ENCODE measurements around the gene RLIM. TPM values are rescaled to one million over a fixed set of nuclear protein-coding genes. Genes with fewer than 3 reads are reported as not detected.
"Not testable (repeated sequence)": the region's sequence is repeated elsewhere in the genome, so short reads cannot be mapped to it uniquely, and the experiment has no call there.

The RLIM gene
- total RNA-seq (2014; rRNA removed; shearing (Covaris generic)), result 88.7 and 95.4 TPM in 2 replicates

GRCh38 chrX:74614093-74614909, at the start of gene RLIM:
Gene RLIM (minus strand): TSS chrX:74614624. CDS start chrX:74595977, 18,647 bp downstream.
- peak; percentile 98 for DNase-seq
- no peaks in the 10 kb centered on the region for H3K9me3 ChIP-seq (replicated peaks)
- no peaks in the 10 kb centered on the region for H3K27me3 ChIP-seq
- peak within 1 kb of the TSS; percentile 100 for H3K27ac ChIP-seq
- H3K4me3 ChIP-seq, result peak within 1 kb of the TSS; percentile 99
- H3K4me1 ChIP-seq, result peaks cover 4% of the 10 kb centered on the region; the same call in 1 of the 2 replicates
- H3K36me3 ChIP-seq, result peaks cover 41% of the 10 kb centered on the region

- Histone ChIP-seq H3K4me3 (peak overlapping the region; percentile 8), H3K27ac (peak overlapping the region; percentile 37), H3K36me3 (no peaks in the 10 kb centered on the region), H3K27me3 (no peaks in the 10 kb centered on the region), H3K9me3 (replicated peaks) (no peaks in the 10 kb centered on the region), H3K4me1 (peaks cover 6% of the 10 kb centered on the region; the same call in 1 of the 2 replicates)
- DNase-seq, result peak; percentile 69 to 83
Measured at GRCh38 chrX:74656079-74656745, 41.8 kb upstream of the RLIM start.

GRCh38 chrX:74654953-74655352, 40.5 kb upstream of the RLIM start:
- not testable (repeated sequence) for H3K27ac ChIP-seq; H3K36me3 ChIP-seq; H3K27me3 ChIP-seq; DNase-seq; H3K9me3 ChIP-seq (replicated peaks); H3K4me3 ChIP-seq; H3K4me1 ChIP-seq

- Histone ChIP-seq H3K9me3 (replicated peaks) (no peaks in the 10 kb centered on the region), H3K27me3 (no peaks in the 10 kb centered on the region), H3K4me1 (no peaks in the 10 kb centered on the region), H3K36me3 (no peaks in the 10 kb centered on the region), H3K27ac (no peak overlapping the region), H3K4me3 (no peak overlapping the region)
- no peak for DNase-seq
Measured at GRCh38 chrX:74636749-74637314, 22.4 kb upstream of the RLIM start.

- Histone ChIP-seq H3K4me1 (peaks cover 4% of the 10 kb centered on the region; the same call in 1 of the 2 replicates), H3K36me3 (peaks cover 47% of the 10 kb centered on the region), H3K4me3 (peak overlapping the region; percentile 99), H3K27ac (peak overlapping the region; percentile 100), H3K27me3 (no peaks in the 10 kb centered on the region), H3K9me3 (replicated peaks) (no peaks in the 10 kb centered on the region)
- DNase-seq, result peak; percentile 8 to 54
Measured at GRCh38 chrX:74613370-74614092, 893 bp downstream of the RLIM start.

GRCh38 chrX:74606799-74607198, 7.6 kb downstream of the RLIM start:
- no peaks in the 10 kb centered on the region for H3K4me1 ChIP-seq
- H3K27ac ChIP-seq, result no peak overlapping the region
- no peaks in the 10 kb centered on the region for H3K9me3 ChIP-seq (replicated peaks)
- no peaks in the 10 kb centered on the region for H3K27me3 ChIP-seq
- peaks cover 76% of the 10 kb centered on the region for H3K36me3 ChIP-seq
- H3K4me3 ChIP-seq, result no peak overlapping the region
- no peak for DNase-seq

GRCh38 chrX:74606342-74606741, 8.1 kb downstream of the RLIM start:
- Histone ChIP-seq H3K27ac (no peak overlapping the region), H3K4me3 (no peak overlapping the region), H3K4me1 (no peaks in the 10 kb centered on the region), H3K36me3 (peaks cover 72% of the 10 kb centered on the region), H3K27me3 (no peaks in the 10 kb centered on the region), H3K9me3 (replicated peaks) (no peaks in the 10 kb centered on the region)
- no peak for DNase-seq

- peaks cover 51% of the 10 kb centered on the region for H3K36me3 ChIP-seq
Measured at GRCh38 chrX:74603040-74603439, 11.4 kb downstream of the RLIM start.

GRCh38 chrX:74602142-74602541, 12.3 kb downstream of the RLIM start:
- no peaks in the 10 kb centered on the region for H3K9me3 ChIP-seq (replicated peaks)
- H3K27ac ChIP-seq, result no peak overlapping the region
- H3K4me3 ChIP-seq, result no peak overlapping the region
- no peaks in the 10 kb centered on the region for H3K4me1 ChIP-seq
- no peak for DNase-seq
- peaks cover 53% of the 10 kb centered on the region for H3K36me3 ChIP-seq
- H3K27me3 ChIP-seq, result no peaks in the 10 kb centered on the region

More at GRCh38 chrX:74603040-74603439, 11.4 kb downstream of the RLIM start:
- no peaks in the 10 kb centered on the region for H3K4me1 ChIP-seq
- no peaks in the 10 kb centered on the region for H3K9me3 ChIP-seq (replicated peaks)
- no peak overlapping the region for H3K27ac ChIP-seq
- H3K4me3 ChIP-seq, result no peak overlapping the region
- no peak for DNase-seq
- no peaks in the 10 kb centered on the region for H3K27me3 ChIP-seq

GRCh38 chrX:74593593-74593992, 20.8 kb downstream of the RLIM start:
- peaks cover 81% of the 10 kb centered on the region for H3K36me3 ChIP-seq
- H3K9me3 ChIP-seq (replicated peaks), result no peaks in the 10 kb centered on the region

GRCh38 chrX:74585766-74586165, 28.7 kb downstream of the RLIM start:
- H3K27me3 ChIP-seq, result no peaks in the 10 kb centered on the region
- no peaks in the 10 kb centered on the region for H3K4me1 ChIP-seq
- H3K36me3 ChIP-seq, result peaks cover 59% of the 10 kb centered on the region
- H3K4me3 ChIP-seq, result no peak overlapping the region
- H3K27ac ChIP-seq, result no peak overlapping the region
- H3K9me3 ChIP-seq (replicated peaks), result no peaks in the 10 kb centered on the region
- no peak for DNase-seq

More at GRCh38 chrX:74593593-74593992, 20.8 kb downstream of the RLIM start:
- H3K4me3 ChIP-seq, result no peak overlapping the region
- H3K27ac ChIP-seq, result no peak overlapping the region
- no peak for DNase-seq
- no peaks in the 10 kb centered on the region for H3K4me1 ChIP-seq
- H3K27me3 ChIP-seq, result no peaks in the 10 kb centered on the region

GRCh38 chrX:74579597-74580198, 34.7 kb downstream of the RLIM start:
- Histone ChIP-seq H3K27me3 (no peaks in the 10 kb centered on the region), H3K36me3 (peaks cover 5% of the 10 kb centered on the region), H3K4me1 (no peaks in the 10 kb centered on the region; the same call in 1 of the 2 replicates), H3K4me3 (no peak overlapping the region), H3K27ac (no peak overlapping the region), H3K9me3 (replicated peaks) (no peaks in the 10 kb centered on the region)
- peak in 1 of 2 experiments; percentile 13 for DNase-seq

GRCh38 chrX:74578137-74578536, 36.3 kb downstream of the RLIM start:
- Histone ChIP-seq H3K27me3 (no peaks in the 10 kb centered on the region), H3K36me3 (no peaks in the 10 kb centered on the region; the same call in 1 of the 2 replicates), H3K27ac (no peak overlapping the region), H3K4me1 (no peaks in the 10 kb centered on the region; the same call in 1 of the 2 replicates), H3K9me3 (replicated peaks) (no peaks in the 10 kb centered on the region), H3K4me3 (no peak overlapping the region)
- no peak for DNase-seq

- Histone ChIP-seq H3K9me3 (replicated peaks) (no peaks in the 10 kb centered on the region), H3K27ac (no peak overlapping the region), H3K27me3 (no peaks in the 10 kb centered on the region), H3K4me1 (no peaks in the 10 kb centered on the region), H3K36me3 (no peaks in the 10 kb centered on the region), H3K4me3 (no peak overlapping the region)
- no peak for DNase-seq
Measured at GRCh38 chrX:74557378-74557777, 57.0 kb downstream of the RLIM start.
